HepG2 (cell line): ENCODE results near the gene MXD1. TPM values are rescaled to one million over a fixed set of nuclear protein-coding genes. Genes with fewer than 3 reads are reported as not detected.

Experiments
- ATAC-seq: fragments of 200-7000 bp; cut with Tn5 transposase; 3 replicates; pipeline ENCODE4 v1.9.1; 2020; ENCODE audit warnings: mild to moderate bottlenecking, moderate library complexity
- BruUV-seq: library from RNA; stranded (reverse); fragments of 400-500 nt; replicated peaks from 2 replicates; lab custom pipeline; 2021; lab: Mats Ljungman, UMichigan
- CTCF ChIA-PET: fragments of 300-600 bp; formaldehyde crosslinking; extraction: SDS; loops from one replicate; lab custom pipeline; 2021; ENCODE audit warnings: low total read pairs, inconsistent platforms, low intra/inter-chr PET ratio; lab: Yijun Ruan, JAX
- POLR2A ChIA-PET: fragments of 350-600 bp; sonication (Branson Sonifier 250); formaldehyde crosslinking; loops from one replicate; lab custom pipeline; 2020; ENCODE audit warnings: antibody characterized with exemption, inconsistent platforms; lab: Yijun Ruan, JAX
- DNase-seq: peaks from one replicate; pipeline ENCODE4 v3.0.0-alpha.2; 2015; ENCODE audit warnings: low spot score
- FAIRE-seq: peaks from 3 replicates; lab custom pipeline; 2011; peaks lifted over from hg19 to GRCh38; lab: Jason Lieb, UNC
- H2AFZ ChIP-seq: one replicate; pipeline ENCODE4 v1.6.1; 2011; ENCODE audit warnings: low read length, inconsistent platforms
- H3K27ac ChIP-seq: fragments of 300-600 bp; 3 replicates; pipeline ENCODE4 v1.8.0; 2011; ENCODE audit warnings: mixed run types, mild to moderate bottlenecking, mixed read lengths, low read length, inconsistent platforms; ENCODE audit not compliant: insufficient read depth; ENCODE audit errors: extremely low read length
- H3K27me3 ChIP-seq, 2 experiments: fragments of 200-600 bp in 1 of 2; 2 replicates in 1 of 2; 3 replicates in 1 of 2; pipeline versions ENCODE4 v1.6.0 to v1.8.0; 2011; ENCODE audit warnings: low read length in 2 of 2, mild to moderate bottlenecking in 2 of 2, moderate library complexity in 2 of 2, inconsistent platforms in 1 of 2; ENCODE audit not compliant: insufficient read depth in 2 of 2, control insufficient read depth in 1 of 2
- H3K36me3 ChIP-seq, 2 experiments: fragments of 200-600 bp in 1 of 2; replicated peaks in 1 of 2; 2 replicates in 1 of 2; 3 replicates in 1 of 2; pipeline versions ENCODE4 v1.5.1 to v1.8.0; 2011; ENCODE audit warnings: low read length in 2 of 2, inconsistent platforms in 1 of 2; ENCODE audit not compliant: insufficient read depth in 2 of 2, control insufficient read depth in 1 of 2
- H3K4me1 ChIP-seq: 2 replicates; pipeline ENCODE4 v1.5.1; 2012; ENCODE audit warnings: low read length, inconsistent platforms; ENCODE audit not compliant: insufficient read depth
- H3K4me2 ChIP-seq: 2 replicates; pipeline ENCODE4 v1.6.0; 2011; ENCODE audit warnings: low read depth, low read length, inconsistent platforms
- H3K4me3 ChIP-seq, 3 experiments: fragments of 200-600 bp in 1 of 3; sonication (generic), shearing (Covaris generic) in 1 of 3; replicated peaks in 1 of 3; 2 replicates each; pipeline ENCODE4 v1.5.1; 2011 to 2016; ENCODE audit warnings: low read length in 3 of 3, inconsistent platforms in 2 of 3, low read depth in 2 of 3, mild to moderate bottlenecking in 2 of 3, control low read depth in 1 of 3, mixed read lengths in 1 of 3; ENCODE audit not compliant: insufficient read depth in 1 of 3
- H3K79me2 ChIP-seq: one replicate; pipeline ENCODE4 v1.6.1; 2011; ENCODE audit warnings: low read length, inconsistent platforms; ENCODE audit not compliant: insufficient read depth
- H3K9ac ChIP-seq: 2 replicates; pipeline ENCODE4 v1.6.0; 2011; ENCODE audit warnings: mild to moderate bottlenecking, low read depth, low read length, inconsistent platforms; ENCODE audit not compliant: insufficient read depth
- H3K9me3 ChIP-seq: 2 replicates; pipeline ENCODE4 v1.5.1; 2012; ENCODE audit warnings: mild to moderate bottlenecking, low read length
- H4K20me1 ChIP-seq: 2 replicates; pipeline ENCODE4 v1.6.0; 2011; ENCODE audit warnings: inconsistent platforms, mild to moderate bottlenecking, low read length, moderate library complexity; ENCODE audit not compliant: insufficient read depth
- ASH2L ChIP-seq: fragments of 300-600, 200-600 bp; sonication (generic); IDR thresholded peaks from 2 replicates; pipeline ENCODE4 v1.7.0; 2017; ENCODE audit warnings: low read depth, mild to moderate bottlenecking, moderate library complexity, mixed read lengths, low read length; ENCODE audit not compliant: insufficient read length
- ELF1 ChIP-seq: sonication (generic); formaldehyde crosslinking; IDR thresholded peaks from 2 replicates; pipeline ENCODE4 v1.4.0; 2020; ENCODE audit warnings: missing genetic modification reagents
- MAFG ChIP-seq: sonication (generic); formaldehyde crosslinking; IDR thresholded peaks from 2 replicates; pipeline ENCODE4 v1.5.1; 2020; ENCODE audit warnings: mild to moderate bottlenecking, missing genetic modification reagents
- MED13 ChIP-seq: sonication (generic); formaldehyde crosslinking; IDR thresholded peaks from 2 replicates; pipeline ENCODE4 v1.5.0; 2020; ENCODE audit warnings: missing genetic modification reagents
- NCOA1 ChIP-seq: sonication (generic); formaldehyde crosslinking; IDR thresholded peaks from 2 replicates; pipeline ENCODE4 v1.9.0; 2021; ENCODE audit warnings: missing genetic modification reagents
- POLR2AphosphoS5 ChIP-seq: IDR thresholded peaks from 2 replicates; pipeline ENCODE4 v1.6.1; 2012; ENCODE audit warnings: low read depth, low read length
- PPARG ChIP-seq: conservative IDR thresholded peaks from 2 replicates; pipeline ENCODE4 v1.6.1; 2016; ENCODE audit warnings: missing biosample characterization, missing genetic modification reagents
- RELA ChIP-seq: sonication (generic); formaldehyde crosslinking; IDR thresholded peaks from 2 replicates; pipeline ENCODE4 v1.4.0; 2020; ENCODE audit warnings: missing genetic modification reagents
- TCF7 ChIP-seq: sonication (generic); IDR thresholded peaks from 2 replicates; pipeline ENCODE4 v1.6.1; 2016; ENCODE audit warnings: antibody characterized with exemption, low read depth
- THAP8 ChIP-seq: sonication (generic); formaldehyde crosslinking; IDR thresholded peaks from 2 replicates; pipeline ENCODE4 v1.5.1; 2020; ENCODE audit warnings: missing genetic modification reagents, mild to moderate bottlenecking, borderline replicate concordance
- ZBTB2 ChIP-seq: sonication (generic); formaldehyde crosslinking; IDR thresholded peaks from 2 replicates; pipeline ENCODE4 v1.8.0; 2022; ENCODE audit warnings: low read depth, missing genetic modification reagents
- ZBTB7B ChIP-seq: sonication (generic); formaldehyde crosslinking; IDR thresholded peaks from 2 replicates; pipeline ENCODE4 v1.4.0; 2020; ENCODE audit warnings: missing genetic modification reagents
- ZNF234 ChIP-seq: sonication (generic); formaldehyde crosslinking; conservative IDR thresholded peaks from 2 replicates; pipeline ENCODE4 v1.5.1; 2020; ENCODE audit warnings: mild to moderate bottlenecking, missing genetic modification reagents
- ZNF318 ChIP-seq: sonication (generic); formaldehyde crosslinking; IDR thresholded peaks from 2 replicates; pipeline ENCODE4 v1.4.0; 2020; ENCODE audit warnings: mild to moderate bottlenecking, missing genetic modification reagents
- ZNF83 ChIP-seq: sonication (generic); formaldehyde crosslinking; IDR thresholded peaks from 2 replicates; pipeline ENCODE4 v1.4.0; 2020; ENCODE audit warnings: missing genetic modification reagents, mild to moderate bottlenecking, borderline replicate concordance
- WGBS: methylation state at CpG from one replicate; pipeline ENCODE4 v1.1.6; 2017; ENCODE audit warnings: low lambda C conversion rate; 5-methylcytosine and 5-hydroxymethylcytosine counted together
- in situ Hi-C: cut with HindIII; loops from 2 replicates; pipeline ENCODE4 v1.10.0; 2017; ENCODE audit warnings: low pct_unique_long_range_greater_than_20kb; ENCODE audit not compliant: extremely low pct_ligation_motif_present
- intact Hi-C: fragments of 100-400 bp; cut with micrococcal nuclease; formaldehyde crosslinking; loops from one replicate; pipeline ENCODE4 v1.10.0; 2022; ENCODE audit not compliant: unreplicated experiment
- polyA plus RNA-seq, 8 experiments: library from polyadenylated mRNA; depleted of rRNA in 3 of 8; stranded (reverse) in 7 of 8; unstranded in 1 of 8; fragments of >200 nt; fragmentation: Illumina TruSeq in 4 of 8; extraction: Trizol in 4 of 8; gene quantifications; 2 replicates each; pipeline versions ENCODE4 v1.2.1 to v1.2.3, GENCODE V29; 2011 to 2016; ENCODE audit warnings: low read depth in 4 of 8, missing spikeins in 1 of 8, mixed read lengths in 1 of 8; ENCODE audit not compliant: insufficient read depth in 1 of 8
- total RNA-seq, 5 experiments: library from RNA; depleted of rRNA; stranded (reverse); fragments of >200 nt; fragmentation: Illumina TruSeq; extraction: Trizol; gene quantifications; 2 replicates each; pipeline ENCODE4 v1.2.3, GENCODE V29; 2016; ENCODE audit warnings: low read depth in 1 of 5
- TF ChIP-seq, protein P1 (sequence below): IDR thresholded peaks from 2 replicates; pipeline ENCODE4 v1.6.1; 2016

MXD1 gene
- total and polyA plus RNA-seq, 2 of the 13 experiments (the other 11 are each of a cell fraction or from before 2014, with no cell fraction given), result 6.4 to 14.9 TPM

- no peak overlapping the region for H3K4me3 ChIP-seq
- FAIRE-seq (no peak), DNase-seq (no peak), ATAC-seq (no peak)
- H3K27me3 ChIP-seq, result no peaks in the 10 kb centered on the region
- H2AFZ ChIP-seq, result no peak overlapping the region
- no peak overlapping the region for H3K9ac ChIP-seq
- no peak overlapping the region for H3K4me2 ChIP-seq
- H3K79me2 ChIP-seq, result no peaks in the 10 kb centered on the region
- POLR2A ChIA-PET, result interaction anchor here (7.5 kb wide), 1 partner anchor 22 kb away, joined by 104 read pairs; the partner anchor contains the start of gene MXD1
- BruUV-seq, result no TSS peak
- CTCF ChIA-PET, result no interaction called here
- H3K4me1 ChIP-seq, result peaks cover 43% of the 10 kb centered on the region
- H3K9me3 ChIP-seq, result no peaks in the 10 kb centered on the region
- intact Hi-C loops (no loop called here), in situ Hi-C loops (no loop called here)
- H4K20me1 ChIP-seq, result no peaks in the 10 kb centered on the region
- peaks cover 22 to 53% of the 10 kb centered on the region in 2 experiments for H3K36me3 ChIP-seq
- no peak overlapping the region for H3K27ac ChIP-seq
- WGBS, result 95% methylated on average over 11 of the region's 11 CpGs
- TF ChIP-seq ASH2L, result no peak
- TF ChIP-seq ZNF318 (CRISPR knock-in tag), result no peak
- no peak for TF ChIP-seq TCF7
- TF ChIP-seq ZBTB2 (CRISPR knock-in tag), result no peak
- TF ChIP-seq PPARG, result no peak
- TF ChIP-seq, protein P1, sequence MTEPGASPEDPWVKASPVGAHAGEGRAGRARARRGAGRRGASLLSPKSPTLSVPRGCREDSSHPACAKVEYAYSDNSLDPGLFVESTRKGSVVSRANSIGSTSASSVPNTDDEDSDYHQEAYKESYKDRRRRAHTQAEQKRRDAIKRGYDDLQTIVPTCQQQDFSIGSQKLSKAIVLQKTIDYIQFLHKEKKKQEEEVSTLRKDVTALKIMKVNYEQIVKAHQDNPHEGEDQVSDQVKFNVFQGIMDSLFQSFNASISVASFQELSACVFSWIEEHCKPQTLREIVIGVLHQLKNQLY (CRISPR knock-in tag), result no peak
- no peak for TF ChIP-seq MED13
- no peak for TF ChIP-seq POLR2AphosphoS5
- no peak for TF ChIP-seq ZBTB7B (CRISPR knock-in tag)
- no peak for TF ChIP-seq THAP8
- no peak for TF ChIP-seq RELA
- no peak for TF ChIP-seq ZNF234 (CRISPR knock-in tag)
- no peak for TF ChIP-seq ELF1 (CRISPR knock-in tag)
- no peak for TF ChIP-seq NCOA1
- TF ChIP-seq ZNF83, result no peak
- no peak for TF ChIP-seq MAFG (CRISPR knock-in tag)
Measured at GRCh38 chr2:69936906-69937305, 22.0 kb downstream of the MXD1 start.
